ENCODE results near the gene CDC14A.

DNA sequence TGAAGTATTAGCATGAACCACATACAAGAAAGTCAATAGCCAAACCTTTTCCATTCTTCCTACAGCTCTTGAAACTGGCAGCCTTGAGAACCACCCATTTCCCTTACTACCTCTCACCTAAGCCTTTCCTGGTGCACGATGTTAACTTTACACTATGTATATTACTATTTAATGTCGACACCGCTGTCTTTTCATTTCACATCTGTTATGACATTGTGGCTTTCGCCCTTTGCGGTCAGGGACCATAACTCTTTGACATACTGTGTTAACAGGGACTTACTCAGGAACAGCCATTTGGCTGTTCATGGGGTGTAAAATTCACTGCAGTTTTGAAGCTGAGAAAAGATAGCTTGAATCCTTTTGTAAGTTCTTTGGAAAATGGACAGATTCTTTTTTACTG, 164.6 kb downstream of the CDC14A start:
- TF ChIP-seq, protein P1, sequence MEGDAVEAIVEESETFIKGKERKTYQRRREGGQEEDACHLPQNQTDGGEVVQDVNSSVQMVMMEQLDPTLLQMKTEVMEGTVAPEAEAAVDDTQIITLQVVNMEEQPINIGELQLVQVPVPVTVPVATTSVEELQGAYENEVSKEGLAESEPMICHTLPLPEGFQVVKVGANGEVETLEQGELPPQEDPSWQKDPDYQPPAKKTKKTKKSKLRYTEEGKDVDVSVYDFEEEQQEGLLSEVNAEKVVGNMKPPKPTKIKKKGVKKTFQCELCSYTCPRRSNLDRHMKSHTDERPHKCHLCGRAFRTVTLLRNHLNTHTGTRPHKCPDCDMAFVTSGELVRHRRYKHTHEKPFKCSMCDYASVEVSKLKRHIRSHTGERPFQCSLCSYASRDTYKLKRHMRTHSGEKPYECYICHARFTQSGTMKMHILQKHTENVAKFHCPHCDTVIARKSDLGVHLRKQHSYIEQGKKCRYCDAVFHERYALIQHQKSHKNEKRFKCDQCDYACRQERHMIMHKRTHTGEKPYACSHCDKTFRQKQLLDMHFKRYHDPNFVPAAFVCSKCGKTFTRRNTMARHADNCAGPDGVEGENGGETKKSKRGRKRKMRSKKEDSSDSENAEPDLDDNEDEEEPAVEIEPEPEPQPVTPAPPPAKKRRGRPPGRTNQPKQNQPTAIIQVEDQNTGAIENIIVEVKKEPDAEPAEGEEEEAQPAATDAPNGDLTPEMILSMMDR (IDR thresholded peaks at IDR 0.05): no peak
- TF ChIP-seq POLR2A (IDR thresholded peaks at IDR 0.05): no peak

Data from body of pancreas (tissue), 4 donors.